Liver (tissue), 9 donors: ENCODE measurements around the gene ZNF532. TPM values are rescaled to one million over a fixed set of nuclear protein-coding genes. Genes with fewer than 3 reads are reported as not detected.

ENCODE experiments used
- DNase-seq: peaks from one replicate; pipeline ENCODE4 v3.0.0-alpha.2; 2017; ENCODE audit warnings: low spot score
- H3K27ac ChIP-seq, 2 donors: one replicate each; pipeline ENCODE4 v1.7.0; 2013; ENCODE audit warnings: inconsistent platforms in 2 of 2, low read length in 2 of 2, control low read depth in 1 of 2, low read depth in 1 of 2, mild to moderate bottlenecking in 1 of 2
- H3K27me3 ChIP-seq, 4 donors: one replicate each; pipeline versions ENCODE4 v1.6.1 to v1.7.0; 2013; ENCODE audit warnings: low read length in 3 of 4, inconsistent platforms in 1 of 4, mild to moderate bottlenecking in 1 of 4, moderate library complexity in 1 of 4; ENCODE audit not compliant: control insufficient read depth in 4 of 4, insufficient read depth in 4 of 4
- H3K36me3 ChIP-seq, 4 donors: one replicate each; pipeline versions ENCODE4 v1.6.1 to v1.7.0; 2013; ENCODE audit warnings: low read length in 3 of 4, mild to moderate bottlenecking in 3 of 4, low read depth in 1 of 4, moderate library complexity in 1 of 4; ENCODE audit not compliant: control insufficient read depth in 4 of 4, insufficient read depth in 3 of 4
- H3K4me1 ChIP-seq, 4 donors: one replicate each; pipeline versions ENCODE4 v1.6.1 to v1.7.0; 2013; ENCODE audit warnings: low read length in 3 of 4, mild to moderate bottlenecking in 3 of 4, moderate library complexity in 1 of 4; ENCODE audit not compliant: control insufficient read depth in 4 of 4, insufficient read depth in 4 of 4
- H3K4me3 ChIP-seq, 3 donors: one replicate each; pipeline versions ENCODE4 v1.6.1 to v1.7.0; 2013; ENCODE audit warnings: low read length in 3 of 3, control low read depth in 1 of 3, low read depth in 1 of 3, mild to moderate bottlenecking in 1 of 3
- H3K9ac ChIP-seq, 2 donors: one replicate each; pipeline ENCODE4 v1.7.0; 2013; ENCODE audit warnings: low read length in 2 of 2, mild to moderate bottlenecking in 2 of 2, moderate library complexity in 2 of 2, control low read depth in 1 of 2, low read depth in 1 of 2
- H3K9me3 ChIP-seq, 4 donors: one replicate each; pipeline versions ENCODE4 v1.6.1 to v1.7.0; 2013; ENCODE audit warnings: low read length in 3 of 4; ENCODE audit not compliant: control insufficient read depth in 4 of 4
- CTCF ChIP-seq: fragments of 150-350 bp; IDR thresholded peaks from 2 replicates; pipeline ENCODE4 v1.5.1; 2017; ENCODE audit warnings: improper control_type of control experiment, low read depth, low read length; ENCODE audit not compliant: missing input control
- EGR1 ChIP-seq, 2 donors: IDR thresholded peaks; 2 replicates each; pipeline ENCODE4 v1.6.1; 2016 to 2018; ENCODE audit warnings: antibody characterized with exemption in 2 of 2, low read depth in 2 of 2
- FOXA1 ChIP-seq: IDR thresholded peaks from 2 replicates; pipeline ENCODE4 v1.6.1; 2016; ENCODE audit warnings: antibody characterized with exemption
- FOXA2 ChIP-seq: IDR thresholded peaks from 2 replicates; pipeline ENCODE4 v1.6.1; 2016; ENCODE audit warnings: antibody characterized with exemption
- GABPA ChIP-seq, 2 donors: IDR thresholded peaks in 1 of 2; conservative IDR thresholded peaks in 1 of 2; 2 replicates each; pipeline ENCODE4 v1.6.1; 2016; ENCODE audit warnings: antibody characterized with exemption in 2 of 2, mild to moderate bottlenecking in 1 of 2, moderate library complexity in 1 of 2
- HNF4A ChIP-seq, 2 donors: conservative IDR thresholded peaks; 2 replicates each; pipeline ENCODE4 v1.6.1; 2016; ENCODE audit warnings: antibody characterized with exemption in 2 of 2, mild to moderate bottlenecking in 2 of 2
- HNF4G ChIP-seq: IDR thresholded peaks from 2 replicates; pipeline ENCODE4 v1.6.1; 2016; ENCODE audit warnings: antibody characterized with exemption
- JUND ChIP-seq, 2 donors: IDR thresholded peaks; 2 replicates each; pipeline ENCODE4 v1.6.1; 2016; ENCODE audit warnings: antibody characterized with exemption in 2 of 2
- MAX ChIP-seq: IDR thresholded peaks from 2 replicates; pipeline ENCODE4 v1.6.1; 2016; ENCODE audit warnings: antibody characterized with exemption
- NR2F2 ChIP-seq: IDR thresholded peaks from 2 replicates; pipeline ENCODE4 v1.6.1; 2016; ENCODE audit warnings: antibody characterized with exemption
- RAD21 ChIP-seq, 2 donors: IDR thresholded peaks; 2 replicates each; pipeline ENCODE4 v1.6.1; 2016; ENCODE audit warnings: antibody characterized with exemption in 2 of 2, mild to moderate bottlenecking in 2 of 2
- REST ChIP-seq: IDR thresholded peaks from 2 replicates; pipeline ENCODE4 v1.6.1; 2016; ENCODE audit warnings: antibody characterized with exemption, mild to moderate bottlenecking
- RXRA ChIP-seq, 2 donors: IDR thresholded peaks; 2 replicates each; pipeline ENCODE4 v1.6.1; 2017 to 2018; ENCODE audit warnings: antibody characterized with exemption in 2 of 2, mild to moderate bottlenecking in 1 of 2
- SP1 ChIP-seq: IDR thresholded peaks from 2 replicates; pipeline ENCODE4 v1.6.1; 2018; ENCODE audit warnings: antibody characterized with exemption, mild to moderate bottlenecking
- YY1 ChIP-seq: IDR thresholded peaks from 2 replicates; pipeline ENCODE4 v1.6.1; 2016; ENCODE audit warnings: antibody characterized with exemption, mild to moderate bottlenecking
- WGBS: extraction: QIAGEN DNeasy Blood & Tissue Kit; methylation state at CpG from one replicate; pipeline ENCODE4 v1.1.7; 2013; 5-methylcytosine and 5-hydroxymethylcytosine counted together
- polyA plus RNA-seq, 2 donors: library from polyadenylated mRNA; stranded (reverse) in 1 of 2; unstranded in 1 of 2; fragments of 200-250 nt in 1 of 2; fragments of >200 nt in 1 of 2; fragmentation: Nextera tagmentation in 1 of 2; extraction: Ambion mirVana in 1 of 2; gene quantifications; one replicate each; pipeline versions ENCODE4 v1.2.1 to v1.2.3, GENCODE V29; 2013 to 2015
- total RNA-seq, 2 donors: library from RNA; depleted of rRNA; stranded (reverse); fragments of >200 nt; gene quantifications; one replicate each; pipeline ENCODE4 v1.2.3, GENCODE V29; 2014
- TF ChIP-seq, protein P1 (sequence below): IDR thresholded peaks from 2 replicates; pipeline ENCODE4 v1.6.1; 2016; ENCODE audit warnings: antibody characterized with exemption
- TF ChIP-seq, protein P2 (sequence below): IDR thresholded peaks from 2 replicates; pipeline ENCODE4 v1.6.1; 2016; ENCODE audit warnings: antibody characterized with exemption
- donor health status: healthy.
- donor health status: healthy.
- donor health status: healthy.
- donor health status: healthy.
- donor health status: healthy.

ZNF532 gene
- total and polyA plus RNA-seq, 4 donors = 0.68 to 5.6 (median 2.5) TPM

GRCh38 chr18:58893388-58894099 lies 28.9 kb downstream of the ZNF532 start:
- no peak overlapping the region for H3K9ac ChIP-seq
- WGBS = 96% methylated on average over 12 of the region's 12 CpGs
- H3K36me3 ChIP-seq = no peaks in the 10 kb centered on the region
- H3K27ac ChIP-seq = no peak overlapping the region
- DNase-seq = no peak
- H3K4me1 ChIP-seq = peaks cover 2 to 15% (median 9%) of the 10 kb centered on the region in 4 donors
- no peak overlapping the region for H3K4me3 ChIP-seq
- TF ChIP-seq RXRA (IDR thresholded peaks at IDR 0.05) (no peak), HNF4A (conservative IDR thresholded peaks at IDR 0.05) (no peak), CTCF (no peak), HNF4G (no peak), EGR1 (IDR thresholded peaks at IDR 0.05; ENCODE audit: low read depth in 2 of 2) (no peak)
- H3K27me3 ChIP-seq = no peaks in the 10 kb centered on the region
- no peaks in the 10 kb centered on the region for H3K9me3 ChIP-seq

GRCh38 chr18:58894930-58895329 lies 30.3 kb downstream of the ZNF532 start:
- 38% methylated on average over 6 of the region's 6 CpGs for WGBS
- peak in 1 of 2 donors; percentile 24 for TF ChIP-seq HNF4A (conservative IDR thresholded peaks at IDR 0.05)
- TF ChIP-seq HNF4G = no peak
- no peak for TF ChIP-seq JUND (IDR thresholded peaks at IDR 0.05)
- TF ChIP-seq, protein P1, sequence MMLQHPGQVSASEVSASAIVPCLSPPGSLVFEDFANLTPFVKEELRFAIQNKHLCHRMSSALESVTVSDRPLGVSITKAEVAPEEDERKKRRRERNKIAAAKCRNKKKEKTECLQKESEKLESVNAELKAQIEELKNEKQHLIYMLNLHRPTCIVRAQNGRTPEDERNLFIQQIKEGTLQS = no peak
- no peak for TF ChIP-seq CTCF
- TF ChIP-seq SP1 = no peak
- no peak for TF ChIP-seq REST
- no peak for TF ChIP-seq EGR1 (IDR thresholded peaks at IDR 0.05; ENCODE audit: low read depth in 2 of 2)
- no peak for TF ChIP-seq GABPA (IDR thresholded peaks at IDR 0.05 in 1 of 2, conservative IDR thresholded peaks at IDR 0.05 in 1 of 2)
- TF ChIP-seq RXRA (IDR thresholded peaks at IDR 0.05) = peak in 1 of 2 donors; percentile 32
- TF ChIP-seq FOXA2 = no peak
- TF ChIP-seq MAX = no peak
- no peak for TF ChIP-seq FOXA1
- TF ChIP-seq RAD21 (IDR thresholded peaks at IDR 0.05) = no peak
- TF ChIP-seq, protein P2, sequence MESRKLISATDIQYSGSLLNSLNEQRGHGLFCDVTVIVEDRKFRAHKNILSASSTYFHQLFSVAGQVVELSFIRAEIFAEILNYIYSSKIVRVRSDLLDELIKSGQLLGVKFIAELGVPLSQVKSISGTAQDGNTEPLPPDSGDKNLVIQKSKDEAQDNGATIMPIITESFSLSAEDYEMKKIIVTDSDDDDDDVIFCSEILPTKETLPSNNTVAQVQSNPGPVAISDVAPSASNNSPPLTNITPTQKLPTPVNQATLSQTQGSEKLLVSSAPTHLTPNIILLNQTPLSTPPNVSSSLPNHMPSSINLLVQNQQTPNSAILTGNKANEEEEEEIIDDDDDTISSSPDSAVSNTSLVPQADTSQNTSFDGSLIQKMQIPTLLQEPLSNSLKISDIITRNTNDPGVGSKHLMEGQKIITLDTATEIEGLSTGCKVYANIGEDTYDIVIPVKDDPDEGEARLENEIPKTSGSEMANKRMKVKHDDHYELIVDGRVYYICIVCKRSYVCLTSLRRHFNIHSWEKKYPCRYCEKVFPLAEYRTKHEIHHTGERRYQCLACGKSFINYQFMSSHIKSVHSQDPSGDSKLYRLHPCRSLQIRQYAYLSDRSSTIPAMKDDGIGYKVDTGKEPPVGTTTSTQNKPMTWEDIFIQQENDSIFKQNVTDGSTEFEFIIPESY = no peak
- no peak for TF ChIP-seq NR2F2
- TF ChIP-seq YY1 = no peak
- peaks cover 2 to 15% (median 9%) of the 10 kb centered on the region in 4 donors for H3K4me1 ChIP-seq
- no peaks in the 10 kb centered on the region for H3K9me3 ChIP-seq
- no peaks in the 10 kb centered on the region for H3K36me3 ChIP-seq
- no peak for DNase-seq
- H3K4me3 ChIP-seq = no peak overlapping the region
- H3K27me3 ChIP-seq = no peaks in the 10 kb centered on the region
- H3K9ac ChIP-seq = no peak overlapping the region
- H3K27ac ChIP-seq = no peak overlapping the region
